GM18519 (cell line): ENCODE data around the gene TMEM50A.
"Not testable (repeated sequence)": the region's sequence is repeated elsewhere in the genome, so short reads cannot be mapped to it uniquely, and the experiment has no call there.

ENCODE experiments used
- ATAC-seq: cut with Tn5 transposase; IDR thresholded peaks from one replicate; pipeline ENCODE4 v1.9.1; 2021; ENCODE audit warnings: mild to moderate bottlenecking, moderate library complexity; ENCODE audit not compliant: unreplicated experiment, low FRiP score

The TMEM50A gene

GRCh38 chr1:25338188-25338981, at the start of gene TMEM50A:
TMEM50A (plus strand) TSS chr1:25338334; CDS start chr1:25340487, 2,153 bp downstream.
- peak; percentile 45 for ATAC-seq

DNA sequence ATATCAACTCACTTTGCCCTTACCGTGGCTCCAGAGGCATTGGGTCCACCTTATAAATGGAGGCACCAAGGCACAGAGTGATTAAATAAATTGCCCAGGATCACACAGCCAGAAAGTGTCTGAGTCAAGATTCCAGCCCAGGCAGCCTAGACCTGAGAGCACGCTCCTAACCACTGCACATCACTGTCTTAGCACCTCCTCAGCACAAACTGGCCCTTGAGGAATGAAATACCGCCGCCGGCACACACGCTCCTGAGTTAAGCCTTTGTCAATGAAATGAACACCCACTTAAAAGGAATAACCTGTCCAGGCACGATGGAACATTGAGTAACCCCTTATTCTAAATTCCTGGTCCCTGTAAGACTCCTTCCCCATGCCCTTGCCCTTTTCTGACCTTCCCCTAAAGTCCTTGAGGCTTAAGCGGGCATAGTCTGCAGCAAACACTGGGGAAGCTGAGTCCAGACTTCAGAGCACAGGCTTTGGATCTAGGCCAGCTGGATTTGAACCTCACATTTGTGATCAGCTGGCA, 49.5 kb upstream of the TMEM50A start:
- not testable (repeated sequence) for ATAC-seq

- not testable (repeated sequence) for ATAC-seq
Observed at GRCh38 chr1:25290043-25290442, 48.1 kb upstream of the TMEM50A start.

DNA sequence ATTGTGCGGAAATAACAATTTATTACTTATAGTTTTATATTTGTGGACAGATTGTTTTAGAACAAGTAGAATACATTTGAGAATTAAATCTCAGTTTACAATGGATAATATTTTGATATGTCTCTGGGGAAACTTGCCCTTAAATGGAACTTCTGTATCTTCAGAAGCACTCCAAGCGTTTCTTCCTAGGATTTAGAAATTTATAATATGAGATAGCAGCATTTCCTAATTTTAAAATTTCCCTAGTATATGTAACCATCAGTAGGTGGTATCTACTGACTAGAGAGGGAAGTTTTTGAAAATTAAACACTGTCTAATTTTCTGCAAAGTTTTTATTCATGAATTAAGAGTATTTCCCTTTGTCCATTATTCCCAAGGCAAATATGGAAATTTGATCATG, 44.7 kb upstream of the TMEM50A start:
- not testable (repeated sequence) for ATAC-seq

DNA sequence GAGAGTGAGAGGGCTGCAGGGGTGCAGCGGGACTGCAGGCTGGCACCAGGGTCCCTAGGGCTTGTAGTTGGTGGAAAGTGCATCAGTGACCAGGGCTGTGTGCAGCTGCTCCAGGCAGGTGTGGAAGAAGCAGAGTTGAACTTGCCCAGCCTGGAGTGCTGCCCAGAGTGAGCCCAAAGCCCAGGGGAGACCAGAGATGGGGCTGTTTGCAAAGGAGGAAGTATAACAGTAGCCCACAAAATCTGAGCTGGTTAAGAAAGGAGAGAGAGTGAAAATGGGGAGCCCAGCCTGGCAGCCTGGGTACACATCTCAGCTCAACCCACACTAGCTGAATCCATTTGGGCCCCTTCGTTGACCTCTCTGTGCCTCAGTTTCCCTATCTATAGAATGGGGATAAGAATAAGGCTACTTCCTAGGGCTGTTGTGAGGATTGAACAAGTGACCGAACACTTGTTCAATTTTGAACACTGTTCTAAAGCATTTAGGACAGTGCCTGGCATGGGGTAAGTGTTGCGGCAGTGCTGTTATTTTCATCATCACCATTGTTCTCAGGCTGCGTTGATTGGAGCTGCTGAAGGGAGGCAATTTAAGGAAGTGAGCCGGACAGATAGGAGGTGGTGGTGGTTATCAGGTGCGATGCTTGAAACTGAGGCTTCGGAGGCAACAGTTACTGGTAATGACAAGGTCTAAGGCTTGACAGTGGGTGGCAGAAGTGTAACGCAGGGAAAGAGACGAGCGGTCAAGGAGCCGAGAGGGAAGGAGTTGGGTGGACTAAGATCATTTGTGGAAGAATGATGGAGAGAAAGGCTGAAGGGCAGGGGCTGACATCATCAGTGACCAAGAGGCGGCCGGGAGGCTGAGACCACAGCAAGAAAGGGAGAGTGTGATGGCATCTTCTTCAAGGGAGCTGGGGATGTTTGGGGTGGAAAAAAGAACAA, 43.0 kb upstream of the TMEM50A start:
- not testable (repeated sequence) for ATAC-seq

GRCh38 chr1:25296501-25296900, 41.6 kb upstream of the TMEM50A start:
- not testable (repeated sequence) for ATAC-seq

DNA sequence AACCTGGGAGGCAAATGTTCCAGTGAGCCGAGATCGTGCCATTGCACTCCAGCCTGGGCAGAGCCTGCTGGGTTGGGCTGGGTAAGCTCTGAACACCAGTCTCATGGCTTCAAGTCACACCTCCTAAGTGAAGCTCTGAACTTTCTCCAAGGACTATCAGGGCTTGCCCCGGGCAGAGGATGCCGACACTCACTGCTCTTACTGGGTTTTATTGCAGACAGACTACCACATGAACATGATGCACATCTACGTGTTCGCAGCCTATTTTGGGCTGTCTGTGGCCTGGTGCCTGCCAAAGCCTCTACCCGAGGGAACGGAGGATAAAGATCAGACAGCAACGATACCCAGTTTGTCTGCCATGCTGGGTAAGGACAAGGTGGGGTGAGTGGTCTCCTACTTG, 37.4 kb upstream of the TMEM50A start:
- ATAC-seq, result not testable (repeated sequence)

- ATAC-seq, result not testable (repeated sequence)
Observed at GRCh38 chr1:25302330-25302729, 35.8 kb upstream of the TMEM50A start.

DNA sequence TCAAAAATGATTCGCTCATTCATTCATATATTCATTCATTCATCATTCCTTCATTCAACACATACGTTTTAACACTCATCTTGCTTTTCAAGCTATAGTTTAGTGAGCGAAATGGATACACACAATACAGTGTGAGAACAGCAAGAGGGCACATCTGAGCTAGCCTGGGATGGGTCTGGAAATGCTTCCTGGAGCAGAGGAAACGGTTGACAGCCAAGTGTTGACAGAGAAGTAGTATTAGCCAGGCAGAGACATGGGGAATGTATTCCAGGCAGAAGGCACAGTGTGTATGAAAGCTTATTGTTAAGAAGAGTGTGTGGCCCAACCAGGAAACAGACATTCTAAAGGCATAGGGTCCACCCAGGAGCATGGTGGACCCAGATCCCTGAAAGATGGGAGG, 33.2 kb upstream of the TMEM50A start:
- not testable (repeated sequence) for ATAC-seq

GRCh38 chr1:25308168-25308567, 30.0 kb upstream of the TMEM50A start:
- ATAC-seq, result not testable (repeated sequence)

GRCh38 chr1:25309085-25309484, 29.0 kb upstream of the TMEM50A start:
- ATAC-seq, result not testable (repeated sequence)

DNA sequence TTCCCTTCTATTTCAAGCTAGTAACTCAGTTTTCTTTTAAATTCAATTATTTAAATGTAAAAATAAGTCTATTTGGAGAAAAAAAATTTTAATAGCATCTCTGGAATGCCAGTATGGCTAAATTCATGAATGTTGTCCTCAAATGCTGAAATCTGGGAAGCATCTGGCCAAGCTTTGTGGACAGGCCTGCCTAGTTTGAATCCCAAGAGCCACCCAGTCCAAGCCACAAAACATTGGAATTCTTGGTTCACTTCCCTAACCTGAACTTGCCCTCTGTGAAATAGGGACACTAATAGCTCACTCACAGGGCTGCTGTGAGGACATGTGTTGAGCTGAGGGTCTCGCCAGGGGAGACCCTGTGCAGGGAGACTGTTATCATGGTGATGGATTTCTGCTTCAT, 28.6 kb upstream of the TMEM50A start:
- not testable (repeated sequence) for ATAC-seq

- not testable (repeated sequence) for ATAC-seq
Observed at GRCh38 chr1:25312806-25313470, 25.2 kb upstream of the TMEM50A start.

- not testable (repeated sequence) for ATAC-seq
Observed at GRCh38 chr1:25320314-25320938, 17.7 kb upstream of the TMEM50A start.

- ATAC-seq, result not testable (repeated sequence)
Observed at GRCh38 chr1:25322127-25322526, 16.0 kb upstream of the TMEM50A start.

- not testable (repeated sequence) for ATAC-seq
Observed at GRCh38 chr1:25324407-25324806, 13.7 kb upstream of the TMEM50A start.

GRCh38 chr1:25327864-25328790, 10.0 kb upstream of the TMEM50A start:
- not testable (repeated sequence) for ATAC-seq

GRCh38 chr1:25328791-25329185, 9.3 kb upstream of the TMEM50A start:
- not testable (repeated sequence) for ATAC-seq

DNA sequence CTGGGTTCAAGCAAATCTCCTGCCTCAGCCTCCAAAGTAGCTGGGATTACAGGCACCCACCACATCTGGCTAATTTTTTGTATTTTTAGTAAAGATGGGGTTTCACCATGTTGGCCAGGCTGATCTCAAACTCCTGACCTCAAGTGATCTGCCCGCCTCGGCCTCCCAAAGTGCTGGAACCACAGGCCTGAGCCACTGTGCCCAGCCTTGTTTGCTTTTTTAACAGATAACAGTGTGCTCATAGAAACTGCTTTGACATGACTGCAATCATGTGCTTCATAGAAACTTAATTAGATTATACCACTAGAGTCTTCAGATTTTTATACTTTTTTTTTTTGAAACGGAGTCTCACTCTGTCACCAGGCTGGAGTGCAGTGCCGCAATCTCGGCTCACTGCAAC, 8.8 kb upstream of the TMEM50A start:
- ATAC-seq, result not testable (repeated sequence)
